Fibroblast of villous mesenchyme (primary cell): ENCODE measurements around the gene ANO3. TPM values are rescaled to one million over a fixed set of nuclear protein-coding genes. Genes with fewer than 3 reads are reported as not detected.

Experiments
- DNase-seq: peaks from one replicate; pipeline ENCODE4 v3.0.0-alpha.2; 2010; ENCODE audit warnings: low read depth
- H3K4me3 ChIP-seq: 2 replicates; pipeline ENCODE4 v1.5.1; 2011; ENCODE audit warnings: low read depth, mild to moderate bottlenecking, low read length
- total RNA-seq: library from RNA; depleted of rRNA; stranded (reverse); fragments of >200 nt; gene quantifications from 2 replicates; pipeline ENCODE4 v1.2.3, GENCODE V29; 2012
- TF ChIP-seq, protein P1 (sequence below): IDR thresholded peaks from 2 replicates; pipeline ENCODE4 v1.5.1; 2012; ENCODE audit warnings: low read depth, mild to moderate bottlenecking, low read length; ENCODE audit not compliant: insufficient read depth

Gene ANO3
- total RNA-seq, 1 donor = under 0.01 TPM

DNA sequence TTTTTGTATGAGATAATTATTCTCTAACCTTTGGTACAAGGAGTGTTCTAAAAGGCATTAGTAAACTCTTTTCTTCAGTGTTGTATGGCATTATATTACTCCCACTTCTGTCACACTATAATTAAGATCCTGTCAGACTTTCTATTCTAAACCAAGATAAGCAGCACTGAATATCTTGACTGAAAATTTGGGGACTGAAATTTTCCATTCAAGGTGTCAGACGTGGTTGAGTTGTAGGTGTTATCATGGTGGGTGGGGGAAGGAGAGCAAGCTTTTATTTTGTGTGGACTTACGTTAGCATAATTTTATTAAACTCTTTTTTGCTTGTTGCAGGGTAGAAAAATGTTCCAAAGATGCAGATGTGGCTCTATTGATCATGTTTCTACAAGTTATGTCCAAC, 217.2 kb downstream of the ANO3 start:
- TF ChIP-seq, protein P1, sequence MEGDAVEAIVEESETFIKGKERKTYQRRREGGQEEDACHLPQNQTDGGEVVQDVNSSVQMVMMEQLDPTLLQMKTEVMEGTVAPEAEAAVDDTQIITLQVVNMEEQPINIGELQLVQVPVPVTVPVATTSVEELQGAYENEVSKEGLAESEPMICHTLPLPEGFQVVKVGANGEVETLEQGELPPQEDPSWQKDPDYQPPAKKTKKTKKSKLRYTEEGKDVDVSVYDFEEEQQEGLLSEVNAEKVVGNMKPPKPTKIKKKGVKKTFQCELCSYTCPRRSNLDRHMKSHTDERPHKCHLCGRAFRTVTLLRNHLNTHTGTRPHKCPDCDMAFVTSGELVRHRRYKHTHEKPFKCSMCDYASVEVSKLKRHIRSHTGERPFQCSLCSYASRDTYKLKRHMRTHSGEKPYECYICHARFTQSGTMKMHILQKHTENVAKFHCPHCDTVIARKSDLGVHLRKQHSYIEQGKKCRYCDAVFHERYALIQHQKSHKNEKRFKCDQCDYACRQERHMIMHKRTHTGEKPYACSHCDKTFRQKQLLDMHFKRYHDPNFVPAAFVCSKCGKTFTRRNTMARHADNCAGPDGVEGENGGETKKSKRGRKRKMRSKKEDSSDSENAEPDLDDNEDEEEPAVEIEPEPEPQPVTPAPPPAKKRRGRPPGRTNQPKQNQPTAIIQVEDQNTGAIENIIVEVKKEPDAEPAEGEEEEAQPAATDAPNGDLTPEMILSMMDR = no peak
- no peak for DNase-seq
- no peak overlapping the region for H3K4me3 ChIP-seq

DNA sequence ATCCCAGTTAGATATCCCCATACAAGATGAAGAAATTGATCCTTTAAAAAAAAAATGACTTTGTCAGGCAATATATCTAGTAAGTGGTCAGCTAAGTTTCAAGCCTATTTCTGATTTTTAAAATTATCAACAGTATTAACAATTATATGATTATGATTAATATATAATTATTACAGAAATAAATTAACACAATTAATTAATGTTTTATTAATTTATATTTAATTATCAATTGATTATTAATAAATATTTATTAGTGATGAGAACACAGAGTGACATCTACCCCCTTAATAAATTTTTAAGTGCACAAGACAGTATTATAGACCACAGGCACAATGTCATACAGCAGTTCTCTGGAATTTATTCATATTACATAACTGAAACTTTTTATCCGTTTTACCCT, 218.1 kb downstream of the ANO3 start:
- H3K4me3 ChIP-seq = no peak overlapping the region
- DNase-seq = no peak
- TF ChIP-seq, protein P1 = no peak

- H3K4me3 ChIP-seq = no peak overlapping the region
- peak; percentile 0 for DNase-seq
Measured at GRCh38 chr11:26551186-26551801, 219.4 kb downstream of the ANO3 start.

DNA sequence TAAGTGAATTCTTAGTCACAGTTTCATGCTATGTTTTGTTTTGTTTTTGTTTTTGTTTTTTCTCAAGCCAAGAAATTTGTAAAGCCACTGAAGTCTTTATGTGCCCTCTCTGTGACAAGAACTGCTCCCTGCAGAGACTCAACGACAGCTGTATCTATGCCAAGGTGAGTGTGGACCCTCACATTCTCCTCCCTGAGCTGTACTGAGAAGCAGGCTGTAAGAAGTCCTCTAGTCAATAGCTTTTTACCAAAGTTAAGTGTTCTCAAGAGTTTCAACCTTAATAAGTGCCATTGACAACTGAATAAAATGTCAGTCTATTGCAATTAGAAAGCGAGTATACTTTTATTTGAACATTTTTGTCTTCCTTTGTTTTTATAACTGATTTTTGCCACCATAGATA, 221.3 kb downstream of the ANO3 start:
- TF ChIP-seq, protein P1 = no peak
- no peak overlapping the region for H3K4me3 ChIP-seq
- no peak for DNase-seq

More at GRCh38 chr11:26551186-26551801, 219.4 kb downstream of the ANO3 start:
- TF ChIP-seq, protein P1 = peak; percentile 40

GRCh38 chr11:26554455-26554854, 222.5 kb downstream of the ANO3 start:
- TF ChIP-seq, protein P1 = no peak
- no peak for DNase-seq
- H3K4me3 ChIP-seq = no peak overlapping the region

DNA sequence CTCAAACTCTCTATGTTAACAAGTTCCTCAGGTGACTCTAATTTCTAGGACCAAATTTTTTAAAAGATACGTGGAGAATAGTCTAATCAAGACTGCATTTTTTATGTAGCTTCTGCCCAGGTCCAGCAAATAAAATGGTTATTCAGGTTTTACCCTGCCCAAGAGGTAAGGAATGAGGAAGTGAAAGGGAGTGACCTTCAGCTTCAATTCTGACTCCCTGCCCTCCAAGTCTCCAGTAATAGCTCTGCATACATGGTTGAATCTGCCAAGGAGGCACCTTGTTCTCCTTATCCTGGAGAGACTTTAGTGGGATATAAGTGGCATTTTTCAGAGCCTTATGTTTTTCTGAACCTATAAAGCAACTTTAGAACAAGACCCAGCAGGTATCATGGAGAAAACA, 224.7 kb downstream of the ANO3 start:
- H3K4me3 ChIP-seq = no peak overlapping the region
- TF ChIP-seq, protein P1 = no peak
- no peak for DNase-seq

- TF ChIP-seq, protein P1 = no peak
Measured at GRCh38 chr11:26557666-26558065, 225.7 kb downstream of the ANO3 start.

More at GRCh38 chr11:26557666-26558065, 225.7 kb downstream of the ANO3 start:
- no peak overlapping the region for H3K4me3 ChIP-seq
- no peak for DNase-seq
